ENCODE results near the gene ZNF695.

Gene ZNF695

GRCh38 chr1:246959944-246960693 lies 47.7 kb downstream of the ZNF695 start:
- DNase-seq (ENCODE audit: low read depth in 2 of 2) = no peak

GRCh38 chr1:246954126-246954525 lies 53.7 kb downstream of the ZNF695 start:
- no peak for DNase-seq (ENCODE audit: low read depth in 2 of 2)

- DNase-seq (ENCODE audit: low read depth in 2 of 2) = no peak
Observed at GRCh38 chr1:246951413-246951812, 56.4 kb downstream of the ZNF695 start.

GRCh38 chr1:246949956-246950355 lies 57.9 kb downstream of the ZNF695 start:
- no peak for DNase-seq (ENCODE audit: low read depth in 2 of 2)

- DNase-seq (ENCODE audit: low read depth in 2 of 2) = no peak
Observed at GRCh38 chr1:246947255-246947654, 60.6 kb downstream of the ZNF695 start.

GRCh38 chr1:246946366-246946765 lies 61.5 kb downstream of the ZNF695 start:
- no peak for DNase-seq (ENCODE audit: low read depth in 2 of 2)

Measured in stimulated activated CD8-positive, alpha-beta memory T cell treated with anti-CD3 and anti-CD28 coated beads, Interleukin-7, amount 100 ng/mL, for 4 hours (primary cell).